ENCODE data around the gene SEPTIN10. TPM values are rescaled to one million over a fixed set of nuclear protein-coding genes. Genes with fewer than 3 reads are reported as not detected.

Gene SEPTIN10
- total RNA-seq, 1 experiment from 2014 or later, result 31.5 TPM

GRCh38 chr2:109522063-109522374 is 91.7 kb downstream of the SEPTIN10 start:
- no peak for DNase-seq

DNA sequence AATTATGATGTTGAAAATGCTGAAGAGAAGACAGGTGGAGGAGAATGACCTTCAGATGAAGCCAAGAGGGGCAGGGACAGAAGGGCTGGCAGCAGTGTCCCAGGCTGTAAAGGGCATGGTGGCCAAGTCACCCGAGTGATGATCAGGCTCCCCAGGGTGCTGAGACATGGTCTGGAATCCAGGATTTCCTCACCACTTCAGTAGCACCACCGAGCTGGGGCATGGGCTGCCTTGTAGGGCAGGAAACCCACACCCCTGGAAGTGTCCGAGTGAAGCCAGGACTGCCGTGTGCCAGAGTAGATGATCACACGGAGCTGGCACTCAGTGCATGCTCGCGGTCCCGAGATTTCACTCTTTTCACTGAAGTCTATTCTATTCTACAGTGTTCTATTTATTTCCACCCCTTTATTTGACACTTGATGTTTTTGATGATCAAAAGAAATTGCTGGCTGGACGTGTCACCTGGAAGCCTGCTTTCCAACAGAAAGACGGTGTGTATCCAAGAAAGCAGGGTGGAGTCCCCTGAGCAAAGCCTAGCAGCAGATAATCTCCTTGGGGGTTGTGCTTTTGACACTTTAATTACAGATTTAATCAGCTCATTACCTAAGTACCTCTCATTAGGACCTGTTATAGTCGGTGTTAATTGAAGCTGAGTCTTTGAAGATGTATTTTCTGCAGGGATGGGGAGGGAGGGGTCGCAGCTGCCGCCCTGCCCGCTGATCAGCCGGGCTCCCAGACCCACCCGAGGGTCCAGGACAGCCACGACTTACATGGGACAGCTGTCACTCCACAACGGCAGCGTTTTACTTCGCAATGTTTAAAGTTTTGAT is 92.3 kb downstream of the SEPTIN10 start:
- Histone ChIP-seq H3K9me3 (no peaks in the 10 kb centered on the region), H3K36me3 (no peaks in the 10 kb centered on the region), H3K27me3 (no peaks in the 10 kb centered on the region), H3K4me3 (no peak overlapping the region)
- no peak for DNase-seq

More at GRCh38 chr2:109522063-109522374, 91.7 kb downstream of the SEPTIN10 start:
- H3K36me3 ChIP-seq, result no peaks in the 10 kb centered on the region
- no peak overlapping the region for H3K4me3 ChIP-seq
- H3K9me3 ChIP-seq, result no peaks in the 10 kb centered on the region
- no peaks in the 10 kb centered on the region for H3K27me3 ChIP-seq

DNA sequence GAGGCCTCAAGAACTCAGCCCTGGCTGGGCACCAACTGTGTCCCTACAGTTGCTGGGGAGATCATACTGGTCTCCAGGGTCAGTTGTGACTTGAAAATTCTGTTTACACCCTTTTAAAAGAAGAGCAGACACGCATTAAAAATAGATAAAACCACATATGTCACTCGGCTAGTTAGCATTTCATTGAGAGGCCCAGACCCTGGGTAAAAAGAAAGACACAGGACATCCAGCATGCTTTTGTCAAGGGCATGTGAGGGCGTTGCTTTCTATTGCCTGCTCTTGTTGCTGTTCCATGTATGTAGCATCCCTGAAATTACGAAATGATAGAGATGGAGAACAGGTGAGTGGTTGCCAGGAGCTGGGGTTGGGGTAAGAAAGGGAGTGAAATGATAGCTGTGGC is 94.3 kb downstream of the SEPTIN10 start:
- no peaks in the 10 kb centered on the region for H3K27me3 ChIP-seq
- DNase-seq, result no peak
- H3K9me3 ChIP-seq, result no peaks in the 10 kb centered on the region
- H3K36me3 ChIP-seq, result no peaks in the 10 kb centered on the region
- H3K4me3 ChIP-seq, result no peak overlapping the region

DNA sequence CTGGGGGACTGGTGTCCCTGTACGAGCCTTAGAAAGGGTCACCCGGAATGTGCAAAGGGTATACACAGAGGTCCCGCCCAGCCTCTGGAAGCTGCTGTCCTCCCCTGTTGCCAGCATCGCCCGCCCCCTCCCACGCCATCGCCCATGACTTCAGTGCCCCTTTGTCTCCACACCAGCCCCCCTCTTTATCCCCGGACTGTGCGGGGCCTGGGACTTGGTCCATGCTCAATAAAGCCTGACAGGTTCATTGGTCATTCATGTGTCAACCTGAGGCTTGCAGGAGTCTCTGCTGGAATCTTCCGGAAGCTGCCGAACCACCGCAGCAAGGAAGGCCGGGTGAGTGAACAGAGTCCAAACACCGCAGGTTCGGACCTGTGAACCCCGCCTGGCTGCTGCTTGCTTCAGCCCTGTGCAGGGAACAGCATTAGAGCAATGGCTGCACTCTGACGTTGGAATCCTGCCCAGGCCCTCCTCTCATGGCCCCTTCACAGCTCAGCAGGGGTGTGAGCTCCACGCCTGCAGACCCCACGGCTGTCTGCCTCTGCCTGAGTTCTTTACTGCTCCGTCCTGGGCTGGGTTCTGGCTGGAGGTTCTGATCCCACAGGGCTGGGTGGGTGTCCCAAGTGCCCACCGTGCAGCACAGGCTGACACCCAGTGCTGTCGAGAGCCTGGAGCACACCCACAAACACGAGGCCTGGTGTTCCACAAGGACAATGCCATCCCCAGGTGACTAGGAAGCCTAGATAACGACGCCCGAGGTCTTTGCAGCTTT is 96.5 kb downstream of the SEPTIN10 start:
- Histone ChIP-seq H3K4me3 (no peak overlapping the region), H3K27me3 (no peaks in the 10 kb centered on the region), H3K9me3 (no peaks in the 10 kb centered on the region), H3K36me3 (no peaks in the 10 kb centered on the region)
- DNase-seq, result no peak

DNA sequence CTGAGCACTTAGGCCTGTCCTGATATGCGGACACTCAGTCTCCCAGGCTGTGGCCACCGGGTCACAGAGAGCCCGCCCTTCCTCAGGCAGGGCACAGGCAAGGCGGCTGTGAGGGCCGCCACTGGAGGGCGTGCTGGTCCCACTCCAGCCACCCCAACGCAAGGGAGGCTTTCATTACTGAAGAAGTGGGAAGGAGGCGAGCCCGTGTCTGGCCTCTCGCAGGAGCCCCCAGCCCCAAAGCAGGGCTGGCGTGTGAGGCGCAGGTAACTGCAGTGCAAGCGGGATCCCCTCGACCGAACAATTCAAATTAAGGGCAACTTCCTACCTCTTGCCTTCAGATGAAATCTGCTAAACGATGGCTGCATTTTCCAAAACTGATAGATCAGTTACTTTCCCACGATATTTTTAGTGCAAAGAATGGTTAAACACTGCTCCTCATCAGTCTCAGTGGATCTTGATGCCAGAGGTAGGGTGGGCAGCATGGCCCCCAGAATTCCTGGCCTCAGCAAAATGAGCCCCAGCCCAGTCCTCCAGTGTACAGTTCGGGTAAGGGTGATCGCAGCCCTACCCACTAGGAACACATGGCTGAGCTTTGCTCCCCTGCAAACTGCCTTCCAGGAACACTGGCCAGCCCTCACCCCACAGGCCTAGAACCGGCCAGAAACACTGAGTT is 97.2 kb downstream of the SEPTIN10 start:
- no peaks in the 10 kb centered on the region for H3K36me3 ChIP-seq
- peak; percentile 52 for DNase-seq

DNA sequence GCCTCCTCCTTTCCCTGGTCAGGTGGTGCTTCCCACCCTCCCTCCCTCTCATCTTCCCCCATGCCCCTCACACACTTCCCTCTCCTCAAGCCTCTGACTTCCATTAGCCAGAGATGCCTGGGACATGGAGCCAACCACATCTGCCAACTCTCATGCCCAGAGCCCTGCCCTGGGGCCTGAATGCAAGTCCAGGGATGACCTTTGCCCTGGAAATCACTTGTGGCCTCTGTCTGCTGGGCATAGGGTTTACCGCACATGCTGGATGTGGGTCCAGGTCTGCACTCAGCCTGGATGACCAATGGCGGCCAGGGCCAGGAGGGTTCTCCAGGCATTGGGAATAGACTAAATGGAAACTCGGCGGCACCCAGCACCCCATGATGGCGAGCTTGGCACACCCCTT is 98.9 kb downstream of the SEPTIN10 start:
- no peak for DNase-seq
- Histone ChIP-seq H3K36me3 (no peaks in the 10 kb centered on the region), H3K27me3 (no peaks in the 10 kb centered on the region), H3K4me3 (no peak overlapping the region), H3K9me3 (no peaks in the 10 kb centered on the region)

More for the DNA sequence above, 97.2 kb downstream of the SEPTIN10 start:
- Histone ChIP-seq H3K27me3 (no peaks in the 10 kb centered on the region), H3K9me3 (no peaks in the 10 kb centered on the region), H3K4me3 (no peak overlapping the region)

- peak; percentile 62 for DNase-seq
- H3K27me3 ChIP-seq, result no peaks in the 10 kb centered on the region
- H3K36me3 ChIP-seq, result no peaks in the 10 kb centered on the region
- H3K4me3 ChIP-seq, result no peak overlapping the region
- no peaks in the 10 kb centered on the region for H3K9me3 ChIP-seq
These were observed 99.8 kb downstream of the SEPTIN10 start for GRCh38 chr2:109513749-109514588.

- Histone ChIP-seq H3K9me3 (no peaks in the 10 kb centered on the region), H3K4me3 (no peak overlapping the region), H3K36me3 (no peaks in the 10 kb centered on the region), H3K27me3 (no peaks in the 10 kb centered on the region)
- no peak for DNase-seq
These were observed 100.5 kb downstream of the SEPTIN10 start for GRCh38 chr2:109513230-109513629.

GRCh38 chr2:109512076-109512475 is 101.7 kb downstream of the SEPTIN10 start:
- no peaks in the 10 kb centered on the region for H3K27me3 ChIP-seq
- no peaks in the 10 kb centered on the region for H3K9me3 ChIP-seq
- H3K36me3 ChIP-seq, result no peaks in the 10 kb centered on the region
- DNase-seq, result no peak
- no peak overlapping the region for H3K4me3 ChIP-seq

GRCh38 chr2:109511168-109511567 is 102.6 kb downstream of the SEPTIN10 start:
- no peaks in the 10 kb centered on the region for H3K36me3 ChIP-seq
- DNase-seq, result no peak
- no peaks in the 10 kb centered on the region for H3K27me3 ChIP-seq
- H3K4me3 ChIP-seq, result no peak overlapping the region
- no peaks in the 10 kb centered on the region for H3K9me3 ChIP-seq

DNA sequence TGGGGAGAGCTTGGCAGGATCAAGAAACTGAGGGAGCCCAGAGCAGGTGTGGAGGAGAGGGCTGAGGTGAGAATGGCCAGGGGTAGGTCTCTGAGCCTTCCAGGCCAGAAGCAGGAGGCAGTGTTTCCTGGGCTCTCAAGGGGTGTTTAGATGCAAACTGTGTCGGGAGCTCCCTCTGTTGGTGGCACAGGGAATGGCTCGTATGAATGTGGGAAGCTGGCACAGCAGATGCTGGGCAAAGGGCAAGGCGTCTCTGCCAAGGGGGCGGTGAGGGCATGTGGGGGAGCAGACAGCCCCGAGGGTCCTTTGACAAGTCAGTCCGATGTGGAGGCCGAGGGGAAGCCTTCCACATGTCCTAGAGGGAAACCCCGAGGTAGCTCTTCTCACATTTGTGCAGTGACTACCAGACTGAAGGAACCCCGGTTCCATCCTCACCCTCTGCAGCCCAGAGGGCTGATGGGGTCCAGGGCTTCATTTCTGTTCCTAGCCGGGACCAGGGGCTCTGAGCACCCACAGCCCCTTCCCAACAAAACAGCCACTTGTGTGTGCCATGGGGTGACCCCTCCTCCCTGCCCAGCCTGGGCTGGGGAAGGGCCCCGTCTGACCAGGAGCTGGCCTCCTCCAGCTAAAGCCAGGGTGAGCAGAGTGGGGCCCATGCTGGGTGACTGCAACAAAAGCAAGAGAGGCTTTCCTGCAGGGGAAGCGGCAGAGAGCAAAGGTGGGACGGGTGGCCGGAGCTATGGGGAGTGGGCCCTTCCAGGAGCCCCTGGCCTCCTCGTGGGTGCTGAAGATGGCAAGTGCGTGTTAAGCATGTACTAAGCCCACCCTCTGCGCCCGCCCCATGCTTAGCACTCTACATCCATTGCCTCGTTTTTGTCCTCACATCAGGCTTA is 103.4 kb downstream of the SEPTIN10 start:
- H3K27me3 ChIP-seq, result no peaks in the 10 kb centered on the region
- no peaks in the 10 kb centered on the region for H3K36me3 ChIP-seq
- DNase-seq, result peak; percentile 49
- H3K4me3 ChIP-seq, result no peak overlapping the region
- H3K9me3 ChIP-seq, result no peaks in the 10 kb centered on the region

GRCh38 chr2:109508556-109508955 is 105.2 kb downstream of the SEPTIN10 start:
- Histone ChIP-seq H3K9me3 (no peaks in the 10 kb centered on the region), H3K4me3 (no peak overlapping the region), H3K27me3 (no peaks in the 10 kb centered on the region), H3K36me3 (no peaks in the 10 kb centered on the region)
- DNase-seq, result no peak

DNA sequence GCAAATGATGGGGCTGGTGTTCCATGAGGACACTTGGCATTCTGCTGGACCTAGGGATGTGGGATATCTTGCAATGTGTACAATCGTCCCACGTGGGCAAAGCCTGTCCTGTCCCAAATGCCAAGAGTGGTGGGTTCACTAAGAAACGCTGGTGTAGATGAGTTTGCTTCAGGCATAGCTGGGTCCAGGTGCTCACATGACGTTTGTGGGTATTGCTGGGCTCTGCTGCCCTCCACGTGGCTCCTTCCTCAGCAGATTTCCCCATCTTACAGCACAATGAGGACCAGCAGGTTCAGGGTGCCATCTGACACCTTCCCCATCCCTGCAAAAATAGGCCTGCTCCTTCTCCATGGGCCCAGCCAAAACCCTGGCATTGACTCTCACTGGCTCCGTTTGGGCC is 105.9 kb downstream of the SEPTIN10 start:
- H3K27me3 ChIP-seq, result no peaks in the 10 kb centered on the region
- no peak overlapping the region for H3K4me3 ChIP-seq
- H3K9me3 ChIP-seq, result no peaks in the 10 kb centered on the region
- DNase-seq, result no peak
- H3K36me3 ChIP-seq, result no peaks in the 10 kb centered on the region

GRCh38 chr2:109507217-109507616 is 106.5 kb downstream of the SEPTIN10 start:
- no peak overlapping the region for H3K4me3 ChIP-seq
- no peaks in the 10 kb centered on the region for H3K27me3 ChIP-seq
- no peaks in the 10 kb centered on the region for H3K9me3 ChIP-seq
- no peaks in the 10 kb centered on the region for H3K36me3 ChIP-seq
- no peak for DNase-seq

DNA sequence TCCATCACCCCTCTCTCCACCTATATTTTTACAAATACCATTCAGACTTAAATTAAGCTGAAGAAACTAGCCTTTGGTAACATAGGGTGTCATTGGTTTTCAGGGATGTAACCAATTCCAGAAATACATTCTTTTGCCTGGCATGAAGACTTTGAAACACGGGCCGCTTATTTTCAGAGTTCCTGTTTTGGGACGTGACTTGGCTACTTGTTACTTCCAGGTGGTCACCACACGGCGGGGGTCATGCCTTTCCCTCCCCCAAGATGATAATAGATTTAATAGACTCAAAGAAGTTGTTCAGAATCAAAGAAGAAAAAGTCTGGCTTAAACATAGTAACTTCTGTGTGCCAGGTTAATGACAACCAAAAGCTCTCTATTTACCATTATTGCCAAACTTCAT is 110.6 kb downstream of the SEPTIN10 start:
- Histone ChIP-seq H3K36me3 (no peaks in the 10 kb centered on the region), H3K4me3 (no peak overlapping the region), H3K9me3 (no peaks in the 10 kb centered on the region), H3K27me3 (no peaks in the 10 kb centered on the region)
- DNase-seq, result no peak

DNA sequence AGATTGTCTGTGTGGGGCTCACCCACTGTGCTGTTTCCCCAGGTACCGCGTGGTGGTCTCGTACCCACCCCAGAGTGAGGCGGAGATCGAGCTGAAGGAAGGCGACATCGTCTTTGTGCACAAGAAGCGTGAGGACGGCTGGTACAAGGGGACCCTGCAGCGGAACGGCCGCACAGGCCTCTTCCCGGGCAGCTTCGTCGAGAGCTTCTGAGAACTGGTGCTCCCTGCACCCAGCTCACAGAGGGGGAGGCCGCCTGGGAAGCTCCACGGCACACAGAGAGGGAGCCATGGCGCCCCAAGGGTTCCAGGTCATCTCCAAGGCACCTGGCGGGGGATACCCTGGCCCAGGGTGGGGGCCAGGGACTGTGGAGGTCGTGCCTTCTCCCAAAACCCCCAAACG is 112.3 kb downstream of the SEPTIN10 start:
- Histone ChIP-seq H3K4me3 (no peak overlapping the region), H3K27me3 (no peaks in the 10 kb centered on the region), H3K36me3 (no peaks in the 10 kb centered on the region), H3K9me3 (no peaks in the 10 kb centered on the region)
- DNase-seq, result no peak
